Measurements from ENCODE around the gene GLG1. TPM values are rescaled to one million over a fixed set of nuclear protein-coding genes. Genes with fewer than 3 reads are reported as not detected.

Gene GLG1
- total and polyA plus RNA-seq, 8 donors: 116 to 147 (median 135) TPM

DNA sequence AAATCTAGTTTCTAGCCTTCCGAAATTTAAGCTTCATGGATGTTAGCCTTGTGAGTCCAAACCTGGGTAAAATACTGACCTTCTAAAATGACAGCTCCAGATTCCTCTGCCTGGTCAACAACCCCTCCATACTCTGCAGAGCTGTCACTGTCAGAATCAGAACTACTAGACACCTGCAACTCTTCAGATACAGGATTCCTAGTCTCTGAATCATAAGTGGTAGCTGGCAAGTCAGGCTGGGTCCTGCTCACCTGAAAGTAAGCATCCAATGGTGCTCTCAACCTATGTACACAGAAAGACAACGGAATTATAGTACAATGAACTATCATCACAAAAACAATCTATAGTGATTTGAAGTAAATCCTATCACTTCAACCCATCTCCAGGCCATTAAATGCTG is 44.9 kb upstream of the GLG1 start:
- no peak overlapping the region for H3K27ac ChIP-seq
- H3K36me3 ChIP-seq: peaks cover 0 to 74% of the 10 kb centered on the region in 2 donors
- DNase-seq (no peak), ATAC-seq (peak; percentile 26)
- intact Hi-C loops (cut with DNase I): no loop called here
- H3K4me1 ChIP-seq: peaks cover 0 to under 1% of the 10 kb centered on the region in 2 donors
- no peak overlapping the region for H3K4me3 ChIP-seq
- no peaks in the 10 kb centered on the region for H3K27me3 ChIP-seq
- H3K9me3 ChIP-seq: no peaks in the 10 kb centered on the region
- TF ChIP-seq, protein P1, sequence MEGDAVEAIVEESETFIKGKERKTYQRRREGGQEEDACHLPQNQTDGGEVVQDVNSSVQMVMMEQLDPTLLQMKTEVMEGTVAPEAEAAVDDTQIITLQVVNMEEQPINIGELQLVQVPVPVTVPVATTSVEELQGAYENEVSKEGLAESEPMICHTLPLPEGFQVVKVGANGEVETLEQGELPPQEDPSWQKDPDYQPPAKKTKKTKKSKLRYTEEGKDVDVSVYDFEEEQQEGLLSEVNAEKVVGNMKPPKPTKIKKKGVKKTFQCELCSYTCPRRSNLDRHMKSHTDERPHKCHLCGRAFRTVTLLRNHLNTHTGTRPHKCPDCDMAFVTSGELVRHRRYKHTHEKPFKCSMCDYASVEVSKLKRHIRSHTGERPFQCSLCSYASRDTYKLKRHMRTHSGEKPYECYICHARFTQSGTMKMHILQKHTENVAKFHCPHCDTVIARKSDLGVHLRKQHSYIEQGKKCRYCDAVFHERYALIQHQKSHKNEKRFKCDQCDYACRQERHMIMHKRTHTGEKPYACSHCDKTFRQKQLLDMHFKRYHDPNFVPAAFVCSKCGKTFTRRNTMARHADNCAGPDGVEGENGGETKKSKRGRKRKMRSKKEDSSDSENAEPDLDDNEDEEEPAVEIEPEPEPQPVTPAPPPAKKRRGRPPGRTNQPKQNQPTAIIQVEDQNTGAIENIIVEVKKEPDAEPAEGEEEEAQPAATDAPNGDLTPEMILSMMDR (IDR thresholded peaks at IDR 0.05): no peak

DNA sequence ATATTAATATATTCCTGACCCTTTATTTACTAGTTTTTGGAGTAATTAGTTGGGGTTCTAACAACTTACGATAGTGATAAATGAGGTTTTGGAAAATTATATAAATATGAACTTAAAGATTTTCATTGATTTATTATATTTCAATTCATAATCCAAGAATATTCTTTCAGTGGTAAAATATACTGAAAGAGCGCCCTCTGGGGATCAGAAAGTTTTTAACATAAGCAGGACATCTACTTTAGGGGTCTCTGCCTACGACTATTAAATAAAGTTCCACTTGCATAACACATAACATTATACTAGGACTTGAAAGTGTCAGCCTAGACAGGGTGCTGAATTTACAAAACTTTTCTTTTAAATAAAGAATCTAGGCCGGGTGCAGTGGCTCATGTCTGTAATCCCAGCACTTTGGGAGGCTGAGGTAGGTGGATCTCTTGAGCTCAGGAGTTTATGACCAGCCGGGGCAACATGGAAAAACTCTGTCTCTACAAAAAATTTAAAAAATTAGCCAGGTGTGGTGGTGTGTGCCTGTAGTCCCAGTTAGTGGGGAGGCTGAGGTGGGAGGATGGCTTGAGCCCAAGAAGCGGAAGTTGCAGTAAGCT is 44.2 kb upstream of the GLG1 start:
- Histone ChIP-seq H3K27ac (no peak overlapping the region), H3K4me1 (no peaks in the 10 kb centered on the region), H3K9me3 (no peaks in the 10 kb centered on the region), H3K36me3 (peaks cover 0 to 80% of the 10 kb centered on the region in 2 donors), H3K4me3 (no peak overlapping the region), H3K27me3 (no peaks in the 10 kb centered on the region)
- ATAC-seq (no peak), DNase-seq (peak in 1 of 4 donors; percentile 2)
- intact Hi-C loops (cut with DNase I): no loop called here
- TF ChIP-seq, protein P1 (IDR thresholded peaks at IDR 0.05): peak; percentile 17 to 33

DNA sequence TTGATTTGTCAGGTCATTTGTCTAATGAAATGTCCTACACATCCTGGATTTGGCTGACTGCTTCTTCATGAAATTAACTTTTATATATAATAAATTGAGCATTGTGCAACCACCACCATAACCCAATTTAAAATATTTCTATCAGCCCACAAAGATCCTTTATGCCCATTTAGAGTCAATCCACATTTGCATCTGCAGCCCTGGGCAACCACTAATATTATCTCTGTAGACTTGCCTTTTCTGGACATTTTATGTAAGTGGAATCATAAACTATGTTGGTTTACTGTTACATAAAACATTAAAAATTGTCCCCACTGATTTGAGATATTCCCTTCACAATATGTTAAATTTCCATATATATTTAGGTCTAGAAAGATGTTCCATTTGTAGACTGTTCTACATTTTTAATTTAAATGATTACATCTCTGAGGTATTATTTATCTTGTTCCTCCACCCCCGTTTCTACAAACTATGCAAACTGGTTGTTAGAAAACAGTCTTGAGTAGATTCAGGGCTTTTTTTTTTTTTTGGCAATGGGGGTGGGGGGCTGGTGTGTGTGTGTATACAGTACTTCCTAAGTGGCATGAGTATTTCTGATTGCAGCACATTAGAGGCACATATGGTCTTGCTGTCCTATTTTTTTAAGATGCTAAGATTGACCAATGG is 43.1 kb upstream of the GLG1 start:
- ATAC-seq (no peak), DNase-seq (no peak)
- H3K36me3 ChIP-seq: peaks cover 0 to 83% of the 10 kb centered on the region in 2 donors
- H3K9me3 ChIP-seq: no peaks in the 10 kb centered on the region
- no peak overlapping the region for H3K27ac ChIP-seq
- TF ChIP-seq, protein P1 (IDR thresholded peaks at IDR 0.05): no peak
- no peaks in the 10 kb centered on the region for H3K4me1 ChIP-seq
- no peak overlapping the region for H3K4me3 ChIP-seq
- no peaks in the 10 kb centered on the region for H3K27me3 ChIP-seq
- intact Hi-C loops (cut with DNase I): no loop called here

DNA sequence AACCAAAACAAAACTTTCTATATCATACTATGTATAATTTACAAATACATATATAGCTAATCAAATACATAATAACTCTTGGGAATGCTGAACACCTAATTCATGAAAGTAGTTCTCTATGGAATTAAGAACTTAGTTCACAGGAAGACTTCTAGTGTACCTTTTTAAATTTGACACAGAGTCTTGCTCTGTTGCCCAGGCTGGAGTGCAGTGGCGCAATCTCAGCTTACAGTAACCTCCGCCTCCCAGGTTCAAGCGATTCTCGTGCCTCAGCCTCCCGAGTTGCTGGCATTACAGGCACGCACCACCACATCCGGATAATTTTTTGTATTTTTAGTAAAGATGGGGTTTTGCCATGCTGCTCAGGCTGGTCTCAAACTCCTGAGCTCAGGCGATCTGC is 35.1 kb upstream of the GLG1 start:
- Histone ChIP-seq H3K27ac (no peak overlapping the region), H3K36me3 (peaks cover 0 to 100% of the 10 kb centered on the region in 2 donors), H3K9me3 (no peaks in the 10 kb centered on the region), H3K27me3 (no peaks in the 10 kb centered on the region), H3K4me1 (no peaks in the 10 kb centered on the region), H3K4me3 (no peak overlapping the region)
- no peak for DNase-seq
- TF ChIP-seq, protein P1 (IDR thresholded peaks at IDR 0.05): no peak
- no peak for ATAC-seq
- intact Hi-C loops (cut with DNase I): no loop called here

DNA sequence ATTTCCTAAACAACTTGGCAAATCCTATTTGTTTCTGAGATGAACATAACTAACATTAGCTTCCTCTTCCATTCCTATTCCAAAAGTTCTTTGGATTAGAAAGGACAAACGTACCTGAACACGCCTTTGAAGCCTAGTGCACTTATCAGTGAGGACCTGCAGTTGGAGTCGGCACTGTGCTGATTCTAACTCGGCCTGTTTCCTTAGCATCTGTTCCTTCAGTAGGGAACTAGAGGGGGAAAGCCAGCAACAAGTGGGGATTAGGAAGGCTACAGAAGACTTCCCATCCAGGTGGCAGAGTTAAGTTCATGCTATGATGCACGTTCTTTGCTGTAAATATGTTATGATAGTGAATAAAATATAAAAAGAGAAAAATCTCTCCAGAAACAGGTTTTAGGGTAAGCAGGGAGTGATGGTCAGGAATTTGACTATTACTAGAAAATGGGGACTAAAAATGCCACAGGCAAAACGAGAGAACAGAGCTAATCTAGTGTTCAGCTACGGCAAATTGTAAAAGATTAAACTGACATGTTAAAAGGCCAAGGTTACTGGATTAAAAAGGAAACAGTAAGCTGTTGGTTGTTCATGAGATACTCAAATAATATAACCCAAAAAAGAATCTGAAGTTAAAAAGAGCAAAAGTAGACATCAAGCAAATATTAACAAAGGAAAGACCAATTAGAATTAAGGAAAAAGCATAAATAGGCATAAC is 31.0 kb upstream of the GLG1 start:
- Histone ChIP-seq H3K27me3 (no peaks in the 10 kb centered on the region), H3K36me3 (peaks cover 0 to 100% of the 10 kb centered on the region in 2 donors), H3K9me3 (no peaks in the 10 kb centered on the region), H3K4me1 (no peaks in the 10 kb centered on the region), H3K27ac (no peak overlapping the region), H3K4me3 (no peak overlapping the region)
- ATAC-seq (no peak), DNase-seq (no peak)
- TF ChIP-seq, protein P1 (IDR thresholded peaks at IDR 0.05): no peak
- intact Hi-C loops (cut with DNase I): no loop called here
